GM19240 (cell line): ENCODE results near the gene CTLA4.

Source experiments
- DNase-seq: peaks from one replicate; pipeline ENCODE4 v3.0.0; 2011; ENCODE audit warnings: low spot score; ENCODE audit not compliant: insufficient read length

The CTLA4 gene

DNA sequence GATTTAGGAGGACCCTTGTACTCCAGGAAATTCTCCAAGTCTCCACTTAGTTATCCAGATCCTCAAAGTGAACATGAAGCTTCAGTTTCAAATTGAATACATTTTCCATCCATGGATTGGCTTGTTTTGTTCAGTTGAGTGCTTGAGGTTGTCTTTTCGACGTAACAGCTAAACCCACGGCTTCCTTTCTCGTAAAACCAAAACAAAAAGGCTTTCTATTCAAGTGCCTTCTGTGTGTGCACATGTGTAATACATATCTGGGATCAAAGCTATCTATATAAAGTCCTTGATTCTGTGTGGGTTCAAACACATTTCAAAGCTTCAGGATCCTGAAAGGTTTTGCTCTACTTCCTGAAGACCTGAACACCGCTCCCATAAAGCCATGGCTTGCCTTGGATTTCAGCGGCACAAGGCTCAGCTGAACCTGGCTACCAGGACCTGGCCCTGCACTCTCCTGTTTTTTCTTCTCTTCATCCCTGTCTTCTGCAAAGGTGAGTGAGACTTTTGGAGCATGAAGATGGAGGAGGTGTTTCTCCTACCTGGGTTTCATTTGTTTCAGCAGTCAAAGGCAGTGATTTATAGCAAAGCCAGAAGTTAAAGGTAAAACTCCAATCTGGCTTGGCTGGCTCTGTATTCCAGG lies at the start of gene CTLA4:
Gene CTLA4, plus strand, starts transcription at position 211 of the 640 bp plus-strand sequence. Its CDS starts 172 bp downstream, at position 383.
- DNase-seq, result no peak

DNA sequence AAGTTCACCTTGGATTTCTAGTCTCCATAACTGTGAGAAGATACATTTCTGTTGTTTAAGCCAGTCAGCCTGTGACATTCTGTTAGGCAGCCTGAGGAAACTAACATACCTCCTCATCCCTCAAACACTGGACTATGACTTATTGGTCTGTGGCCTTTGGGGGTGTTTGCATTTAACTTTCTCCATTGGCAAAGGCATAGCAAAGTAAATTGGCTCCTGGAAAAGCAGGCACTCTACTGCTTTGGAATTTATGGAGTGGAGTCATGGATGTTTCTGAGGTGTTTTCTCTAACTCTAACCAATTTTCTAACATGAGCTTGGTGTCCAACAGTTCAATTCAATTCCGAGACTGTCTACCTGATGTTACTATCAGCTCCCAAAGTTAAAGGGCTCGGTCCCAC lies 48.9 kb upstream of the CTLA4 start:
- DNase-seq, result no peak

DNA sequence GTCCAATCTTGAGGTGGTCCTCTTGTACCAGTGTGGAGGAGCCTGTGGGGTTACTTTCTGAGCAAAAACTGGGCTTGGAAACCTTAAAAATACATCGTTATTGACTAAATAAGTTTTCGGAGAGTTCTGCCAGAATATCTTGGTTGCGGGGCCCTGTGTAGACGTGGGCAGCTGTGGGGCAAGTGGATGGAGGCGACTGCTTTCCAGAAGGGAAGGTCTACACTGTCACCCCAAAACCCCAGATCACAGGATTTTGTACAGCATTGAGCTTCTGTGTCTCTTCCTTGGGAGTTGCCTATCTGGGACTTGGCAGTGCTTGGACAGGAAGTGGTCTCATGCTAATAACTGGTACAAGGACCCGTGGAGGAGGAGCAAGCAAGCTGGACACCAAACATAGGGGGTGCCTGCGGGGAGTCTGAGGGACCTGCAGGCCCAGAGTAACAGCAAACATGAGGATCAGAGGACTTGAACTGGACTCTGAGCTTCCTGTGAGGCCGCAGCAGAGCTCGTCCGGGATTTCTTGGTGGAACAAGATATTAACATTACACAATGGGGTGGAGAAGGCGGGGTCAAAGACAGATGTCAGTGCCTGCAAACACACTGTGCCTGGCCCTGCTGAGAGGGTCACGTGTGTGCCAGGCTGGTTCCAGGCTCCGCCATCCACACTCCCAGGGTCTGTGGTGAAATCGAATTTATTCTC lies 48.0 kb upstream of the CTLA4 start:
- DNase-seq, result no peak

DNA sequence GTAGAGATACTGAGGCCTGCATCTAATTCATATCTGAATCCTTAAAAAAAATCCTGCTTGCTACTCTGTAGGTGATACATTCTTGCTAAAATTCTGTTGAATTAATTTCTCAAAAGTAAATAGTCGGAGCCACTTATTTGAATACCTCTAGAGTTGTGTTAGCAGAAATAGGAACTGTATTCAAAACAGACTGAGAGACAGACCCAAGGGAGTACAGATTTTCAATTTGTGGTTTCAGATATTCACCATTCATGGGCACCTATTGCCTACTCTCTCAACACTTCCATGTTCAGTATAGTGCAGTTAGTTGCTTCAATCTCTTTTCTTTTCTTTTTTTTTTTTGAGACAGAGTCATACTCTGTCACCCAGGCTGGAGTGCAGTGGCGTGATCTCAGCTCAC lies 46.6 kb upstream of the CTLA4 start:
- no peak for DNase-seq

DNA sequence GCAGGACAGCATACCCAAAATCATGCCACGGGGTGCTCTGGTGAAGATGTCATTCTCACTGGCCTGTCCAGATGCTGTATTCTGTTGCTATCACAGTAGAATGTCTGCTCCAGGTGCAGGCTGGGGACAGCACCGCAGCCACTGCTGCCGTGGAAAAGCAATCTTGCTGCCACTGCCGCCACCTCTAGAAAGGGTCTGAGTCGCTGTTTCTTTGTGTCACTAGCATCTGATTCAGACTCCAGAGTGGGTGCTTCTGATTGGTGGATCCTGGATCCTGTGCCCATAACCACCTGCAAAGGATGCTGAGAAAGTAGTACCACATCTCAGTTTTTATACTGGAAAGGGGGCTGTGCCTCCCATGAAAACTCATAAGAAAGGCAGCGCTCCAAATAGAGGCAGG lies 45.3 kb upstream of the CTLA4 start:
- no peak for DNase-seq

DNA sequence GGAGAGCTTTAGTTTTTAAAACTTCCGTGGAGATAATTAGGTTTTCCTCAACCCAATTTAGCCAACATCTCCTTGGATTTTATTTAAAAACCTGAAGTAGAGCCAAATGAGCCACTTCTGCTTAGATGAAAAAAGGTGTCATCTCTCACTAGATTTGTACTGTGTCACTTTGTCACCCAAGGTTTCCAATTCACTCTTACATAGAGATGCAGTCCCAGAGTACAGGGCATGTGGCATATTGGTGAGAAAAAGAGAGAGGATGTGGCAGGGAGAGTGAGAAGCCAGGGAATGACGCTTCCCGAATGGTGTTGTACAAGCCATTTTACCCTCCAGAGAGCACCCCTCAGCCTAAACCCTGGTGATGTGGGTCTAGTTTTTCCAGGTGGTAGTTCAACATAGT lies 44.4 kb upstream of the CTLA4 start:
- DNase-seq, result no peak

DNA sequence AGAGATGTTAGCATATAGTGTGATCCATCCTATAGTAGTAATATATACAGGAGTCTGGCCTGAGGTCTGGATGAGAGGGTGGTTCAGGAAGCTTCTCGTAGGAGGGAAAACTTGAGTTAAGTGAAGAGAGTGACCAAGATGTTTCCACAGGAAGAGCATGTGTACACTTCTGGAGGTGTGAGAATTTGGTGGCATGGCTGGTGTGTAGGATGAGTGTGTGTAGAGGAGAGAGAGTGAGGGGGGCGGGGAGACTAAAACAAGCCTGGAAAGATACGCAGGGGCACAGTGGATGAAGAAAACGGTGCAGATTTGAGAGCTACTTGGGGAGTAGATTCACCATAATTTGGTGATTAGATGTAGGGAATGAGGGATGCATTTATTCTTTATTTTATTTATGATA lies 43.5 kb upstream of the CTLA4 start:
- no peak for DNase-seq

DNA sequence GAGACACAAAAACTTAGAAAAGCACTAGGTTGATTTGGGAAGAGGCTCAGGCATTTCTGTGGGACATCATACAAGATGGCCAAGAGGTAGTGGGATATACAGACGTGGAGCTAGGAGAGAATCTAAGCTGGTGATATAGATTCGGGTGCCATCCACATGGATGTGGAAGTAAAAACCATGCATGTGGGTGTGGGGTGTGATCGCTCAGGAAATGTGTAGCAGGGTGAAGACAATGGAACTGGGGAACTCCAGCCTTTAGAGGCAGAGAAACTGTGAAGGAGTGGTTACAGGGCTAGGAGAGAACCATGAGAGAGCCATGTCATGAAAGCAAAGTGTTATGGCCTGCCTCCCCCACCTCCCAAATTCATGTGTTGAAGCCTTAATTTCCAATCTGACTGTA lies 43.0 kb upstream of the CTLA4 start:
- DNase-seq, result no peak

DNA sequence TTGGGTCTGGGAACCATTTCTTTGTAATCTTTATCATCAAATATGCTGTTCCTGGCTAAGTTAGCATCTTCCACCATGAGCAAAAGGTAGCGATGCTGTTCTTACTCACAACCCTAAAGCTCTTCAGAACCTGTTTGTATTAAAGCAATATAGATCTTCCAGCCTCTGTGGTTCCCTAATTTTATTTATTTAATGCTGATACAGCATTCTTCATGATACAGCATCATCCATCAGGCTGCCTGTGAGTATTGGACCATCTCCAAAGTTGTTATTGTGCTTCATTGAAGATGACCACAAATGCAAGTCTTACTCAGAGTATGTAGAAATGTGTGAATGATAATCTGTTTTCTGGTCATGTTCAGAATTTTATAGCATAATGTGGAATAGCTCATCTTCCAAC lies 40.9 kb upstream of the CTLA4 start:
- no peak for DNase-seq

DNA sequence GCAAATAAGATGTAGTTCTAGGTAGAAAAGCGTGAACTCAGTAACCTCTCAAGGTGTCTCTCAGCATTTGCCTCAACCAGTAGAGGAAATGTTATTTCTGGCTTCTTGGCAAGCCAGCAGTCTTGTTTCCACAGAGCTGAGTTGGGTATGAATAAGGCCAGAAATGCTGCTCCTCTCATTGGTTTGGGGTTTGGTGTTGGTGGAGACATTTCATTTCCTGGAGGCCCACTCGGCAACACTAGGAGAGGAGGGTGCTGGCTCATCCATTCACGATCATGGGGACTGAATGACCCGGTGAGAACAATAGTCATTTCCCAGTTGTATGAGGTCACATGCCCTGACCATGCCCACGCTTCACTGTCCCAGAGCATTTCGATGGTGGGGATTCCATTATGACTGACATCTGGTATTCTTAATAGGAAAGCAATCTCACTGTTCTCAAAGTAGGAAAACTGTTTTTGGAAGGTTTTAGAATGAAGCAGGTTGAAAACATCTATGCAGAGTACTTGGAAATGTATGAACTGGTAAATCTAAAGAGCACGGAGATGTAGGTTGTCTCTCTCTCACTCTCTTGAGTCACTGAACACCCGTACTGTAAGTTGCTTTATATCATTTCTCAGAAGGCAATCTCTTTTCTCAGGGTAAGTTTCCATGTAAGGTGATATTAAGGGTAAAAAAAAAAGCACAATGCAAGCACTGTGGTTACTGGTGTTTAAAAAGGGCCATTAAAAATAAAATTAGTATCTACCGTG lies 37.1 kb upstream of the CTLA4 start:
- DNase-seq, result no peak

DNA sequence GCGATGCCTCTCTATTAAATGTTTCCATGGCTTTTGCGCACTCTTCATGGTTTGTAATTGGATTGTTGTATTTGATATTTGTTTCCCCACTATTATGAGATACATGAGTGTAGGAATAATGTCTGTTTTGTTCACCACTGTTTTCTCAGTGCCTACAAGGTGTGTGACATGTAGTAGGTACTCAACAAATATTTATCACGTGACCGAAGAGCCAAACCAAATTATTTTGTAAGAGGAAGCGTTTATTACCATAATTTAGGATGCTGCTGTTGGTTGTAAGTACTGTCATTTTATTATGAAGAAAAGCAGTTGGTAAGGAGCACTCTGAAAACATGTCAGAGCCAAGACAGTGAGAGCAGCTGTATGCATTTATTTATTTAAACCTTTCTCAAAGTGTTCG lies 32.2 kb upstream of the CTLA4 start:
- DNase-seq, result no peak

DNA sequence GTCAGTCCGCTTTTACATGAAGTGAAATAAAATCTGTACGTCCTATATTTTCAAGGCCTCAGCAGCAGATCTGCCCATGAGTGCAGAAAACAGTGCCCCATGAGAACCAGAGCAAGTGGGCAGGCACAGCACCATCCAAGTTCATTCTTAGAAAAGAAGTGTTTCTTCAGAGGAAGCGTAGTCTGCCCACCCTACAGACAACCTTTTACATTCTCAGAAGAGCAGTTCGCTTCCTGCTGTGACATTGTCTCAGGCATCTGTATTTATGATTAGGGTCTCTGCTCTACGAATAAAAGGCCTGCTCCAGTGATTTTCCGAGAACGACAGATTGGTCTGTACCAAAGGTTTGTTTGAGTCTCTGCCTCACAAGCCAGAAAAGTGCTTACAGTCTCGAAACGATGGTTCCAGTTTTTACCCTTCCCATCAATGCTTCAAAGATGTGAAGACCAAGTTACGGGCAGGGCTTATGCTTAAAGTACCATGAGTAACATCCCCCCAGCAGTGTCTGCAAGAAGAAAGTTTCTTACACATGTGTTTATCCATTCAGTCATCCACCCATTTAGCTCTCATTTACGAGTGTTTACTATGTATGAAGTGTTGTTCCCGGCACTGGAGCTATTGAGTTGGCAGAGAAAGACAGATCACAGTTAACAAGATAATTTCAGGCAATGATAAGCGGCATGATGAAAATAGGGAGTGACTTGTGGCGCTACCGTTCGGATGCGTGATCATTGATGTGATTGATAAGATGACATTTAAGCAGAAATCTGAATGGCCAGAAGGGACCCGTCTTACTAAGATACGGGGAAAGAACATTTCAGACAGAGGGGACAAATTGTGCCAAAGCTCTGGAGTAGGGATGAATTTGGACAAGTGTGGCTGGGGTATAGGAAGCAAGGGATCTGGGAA lies 31.4 kb upstream of the CTLA4 start:
- no peak for DNase-seq

DNA sequence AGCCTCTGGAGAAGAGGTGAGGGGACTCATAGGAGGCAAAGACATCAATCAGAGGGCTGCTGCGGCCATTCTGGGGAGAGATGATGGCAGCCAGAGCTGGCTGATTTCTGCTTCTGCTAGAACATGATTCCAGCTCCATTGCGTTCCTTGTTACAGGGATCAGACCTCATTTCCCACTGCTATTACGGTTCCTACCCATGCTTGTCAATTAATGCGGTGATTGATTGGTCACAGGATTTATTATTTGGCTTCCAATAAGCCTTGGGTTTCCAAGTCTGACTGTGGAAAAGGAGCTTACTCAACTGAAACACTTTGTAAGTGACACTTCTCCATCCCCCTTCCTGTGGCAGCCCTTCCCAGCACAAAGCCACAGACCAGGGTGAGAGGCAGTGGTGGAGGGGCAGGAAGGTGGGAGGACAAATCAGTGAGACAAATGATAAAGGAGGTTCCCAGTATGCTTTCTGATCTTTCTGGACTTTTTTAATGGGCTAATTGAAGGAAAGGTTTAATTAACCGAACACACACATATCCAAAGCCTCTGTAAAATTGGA lies 26.8 kb upstream of the CTLA4 start:
- no peak for DNase-seq

DNA sequence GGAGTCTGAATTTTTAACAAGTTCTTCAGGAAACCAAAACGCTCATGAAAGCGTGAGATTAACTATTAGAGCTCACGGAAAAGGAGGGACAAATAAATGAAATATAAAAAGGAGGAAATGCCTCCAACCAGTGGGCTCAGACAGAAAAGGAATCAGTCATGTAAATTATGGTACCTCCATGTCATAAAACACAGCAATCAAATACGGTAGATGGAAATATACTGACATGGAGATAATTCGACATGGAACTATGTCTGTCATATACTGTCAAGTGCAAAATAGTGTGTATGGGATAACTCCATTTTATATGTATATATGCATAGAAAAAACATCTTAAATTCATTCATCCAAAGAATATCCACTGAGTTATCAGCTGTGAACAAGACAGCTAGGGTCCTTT lies 25.9 kb upstream of the CTLA4 start:
- no peak for DNase-seq

DNA sequence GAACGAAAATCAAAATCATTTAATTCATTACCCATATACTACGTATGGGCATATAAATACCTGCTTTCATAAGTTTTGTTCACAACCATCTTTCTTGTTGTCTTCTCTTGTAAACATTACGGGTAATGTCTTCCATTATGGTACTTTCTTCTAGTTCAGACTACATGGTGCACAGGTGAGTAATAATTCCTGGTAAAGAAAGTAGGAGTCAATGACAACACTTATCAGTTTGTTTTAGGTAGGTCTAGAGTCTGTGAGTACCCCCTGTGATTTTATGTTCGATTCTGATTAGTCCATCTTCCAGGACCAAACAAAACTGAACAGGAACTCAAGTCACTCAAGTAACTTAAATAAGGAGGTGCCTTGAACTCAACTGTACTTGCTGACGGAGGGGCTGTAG lies 25.2 kb upstream of the CTLA4 start:
- DNase-seq, result no peak

DNA sequence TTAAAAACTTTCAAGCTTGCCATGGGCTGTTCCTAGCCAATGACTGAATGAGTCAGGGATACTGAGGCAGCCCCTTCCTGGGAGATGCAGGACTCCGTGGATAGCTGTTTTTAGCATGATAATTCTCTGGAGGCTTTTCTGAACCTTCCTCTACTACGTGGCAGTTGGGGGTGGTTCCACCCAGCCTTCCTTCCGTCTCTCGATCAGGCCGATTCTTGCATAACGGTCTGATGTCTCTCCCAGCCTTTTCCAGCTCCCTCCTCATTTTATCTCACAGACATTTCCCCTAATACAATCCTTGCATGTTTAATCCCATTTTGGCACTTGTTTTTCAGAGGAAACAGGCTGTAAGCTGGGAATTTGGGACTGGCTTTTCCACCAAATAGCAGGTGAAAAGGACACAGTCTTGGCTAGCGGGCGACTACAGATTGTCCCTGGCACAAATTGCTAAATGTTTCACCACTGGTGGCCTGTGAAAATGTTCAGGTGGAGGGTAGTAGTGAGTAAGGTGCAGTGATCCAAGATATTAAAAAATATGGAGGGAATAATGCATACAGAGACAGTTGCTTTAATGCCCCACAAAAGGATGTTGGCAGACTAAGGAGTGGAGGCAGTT lies 21.0 kb upstream of the CTLA4 start:
- no peak for DNase-seq

DNA sequence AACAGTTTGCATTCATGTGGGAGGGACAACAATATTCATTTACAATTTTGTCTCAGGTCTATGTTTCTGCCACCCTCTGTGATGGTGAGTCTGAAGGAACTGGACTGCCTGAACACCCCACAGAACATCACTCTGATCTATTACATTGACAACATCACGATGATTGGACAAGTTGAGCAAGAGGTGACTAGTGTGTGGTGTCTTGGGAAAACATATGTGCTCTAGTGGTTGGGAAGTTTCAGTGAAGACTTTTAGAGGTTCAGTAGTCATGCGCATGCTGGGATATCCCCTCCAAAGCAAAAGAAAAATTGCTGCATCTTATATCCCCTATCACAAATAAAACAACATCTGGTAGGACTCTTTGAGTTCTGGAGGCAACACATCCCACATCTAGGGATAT lies 18.6 kb upstream of the CTLA4 start:
- DNase-seq, result no peak

DNA sequence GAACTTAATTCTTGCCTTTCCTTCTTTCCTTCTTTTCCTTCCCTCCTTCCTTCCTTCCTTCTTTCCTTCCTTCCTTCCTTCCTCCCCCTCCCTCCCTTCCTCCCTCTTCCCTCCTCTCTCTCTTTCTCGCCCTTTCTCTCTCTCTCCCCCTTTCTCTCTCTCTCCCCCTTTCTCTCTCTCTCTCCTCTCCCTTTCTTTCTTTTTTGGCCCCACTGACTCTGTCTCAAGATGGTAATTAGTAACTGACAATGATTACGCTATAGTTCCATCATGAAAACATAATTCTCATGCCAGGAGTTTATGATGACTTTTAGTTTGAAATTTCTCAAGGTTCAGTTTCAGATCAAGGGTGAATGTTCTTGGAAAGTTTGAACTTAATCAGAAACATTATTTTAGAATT lies 14.8 kb upstream of the CTLA4 start:
- no peak for DNase-seq

DNA sequence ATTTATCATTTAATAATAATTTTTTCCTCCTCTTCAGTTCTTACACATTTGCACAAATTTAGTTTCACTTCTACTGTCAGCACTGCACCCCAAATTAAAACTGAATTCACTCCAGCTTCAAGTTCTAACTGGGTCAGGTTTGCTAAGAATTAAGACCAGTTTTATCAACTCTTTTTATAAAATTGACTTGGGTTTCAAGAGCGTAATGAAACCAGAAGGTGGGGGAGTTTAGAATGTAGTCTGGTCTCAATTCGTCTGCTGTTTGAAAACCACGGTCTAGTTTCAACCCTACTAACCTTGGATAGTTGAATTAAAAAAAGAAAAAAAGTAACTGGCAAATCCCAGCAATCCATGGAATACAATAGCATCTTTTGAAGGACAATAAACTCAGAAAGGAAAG lies 14.3 kb upstream of the CTLA4 start:
- DNase-seq, result no peak

DNA sequence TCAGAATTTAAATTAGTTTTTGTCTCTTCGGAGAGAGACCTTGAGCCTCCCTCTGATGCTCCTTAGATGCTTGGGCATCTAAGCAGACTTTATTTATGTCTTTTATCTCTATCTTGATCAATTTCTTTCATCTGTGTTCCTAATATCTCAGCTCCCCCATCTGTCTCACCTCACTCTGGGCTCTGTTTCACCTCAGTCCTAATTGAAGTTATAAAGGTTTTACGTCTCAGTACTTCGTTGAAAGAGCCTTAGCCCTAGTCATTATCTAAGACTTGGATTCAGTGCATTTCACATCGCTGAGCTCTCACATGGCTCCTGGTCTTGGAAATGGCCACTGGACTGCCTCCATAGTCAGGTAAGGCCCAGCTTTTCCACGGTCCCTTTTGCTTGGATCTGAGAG lies 13.8 kb upstream of the CTLA4 start:
- no peak for DNase-seq

DNA sequence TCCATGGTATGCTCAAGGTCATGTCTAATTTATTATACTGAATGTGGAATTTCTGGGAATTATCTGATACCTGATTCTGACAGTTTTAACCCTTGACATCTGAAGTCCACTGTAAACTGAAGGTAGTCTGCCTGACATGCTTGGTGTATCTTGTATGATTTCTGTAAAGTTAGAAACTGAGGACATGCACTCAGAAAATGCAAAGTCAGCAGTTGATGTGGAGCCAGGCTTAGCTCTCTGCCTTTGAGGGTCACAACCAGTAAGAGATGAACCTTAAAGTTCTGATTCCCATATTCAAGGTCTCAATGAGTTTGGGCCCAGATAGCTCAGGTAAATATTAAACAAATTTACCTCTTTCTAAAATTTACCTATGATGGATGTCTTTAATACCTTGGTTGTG lies 12.3 kb upstream of the CTLA4 start:
- no peak for DNase-seq
